Activated CD8-positive, alpha-beta memory T cell treated with anti-CD3 and anti-CD28 coated beads, Interleukin-2, amount 50 U/mL, for 4 hours (primary cell): ENCODE measurements around the gene CCDC197.
A peak's percentile ranks its signal among the peaks of the same experiment; 100 is the strongest.

Experiments
- DNase-seq: peaks from one replicate; pipeline ENCODE4 v3.0.0-alpha.2; 2020

Gene CCDC197

GRCh38 chr14:94027566-94028449 is 30.7 kb downstream of the CCDC197 start:
- DNase-seq, result no peak

GRCh38 chr14:94028450-94028826 is 31.3 kb downstream of the CCDC197 start:
- DNase-seq, result peak; percentile 39

- DNase-seq, result no peak
Measured at GRCh38 chr14:94029265-94029664, 32.2 kb downstream of the CCDC197 start.

GRCh38 chr14:94029671-94030203 is 32.6 kb downstream of the CCDC197 start:
- no peak for DNase-seq

- DNase-seq, result no peak
Measured at GRCh38 chr14:94030571-94030970, 33.5 kb downstream of the CCDC197 start.

- DNase-seq, result no peak
Measured at GRCh38 chr14:94031161-94031882, 34.2 kb downstream of the CCDC197 start.

- DNase-seq, result no peak
Measured at GRCh38 chr14:94031883-94032279, 34.8 kb downstream of the CCDC197 start.

GRCh38 chr14:94034886-94035285 is 37.8 kb downstream of the CCDC197 start:
- no peak for DNase-seq

GRCh38 chr14:94036313-94037167 is 39.4 kb downstream of the CCDC197 start:
- DNase-seq, result peak; percentile 77

- DNase-seq, result no peak
Measured at GRCh38 chr14:94037954-94038353, 40.9 kb downstream of the CCDC197 start.

GRCh38 chr14:94038510-94038909 is 41.4 kb downstream of the CCDC197 start:
- DNase-seq, result no peak

GRCh38 chr14:94038921-94039629 is 42.0 kb downstream of the CCDC197 start:
- no peak for DNase-seq

- DNase-seq, result no peak
Measured at GRCh38 chr14:94040247-94040646, 43.1 kb downstream of the CCDC197 start.

GRCh38 chr14:94040796-94041195 is 43.7 kb downstream of the CCDC197 start:
- DNase-seq, result no peak

- DNase-seq, result no peak
Measured at GRCh38 chr14:94041551-94042346, 44.6 kb downstream of the CCDC197 start.

GRCh38 chr14:94042433-94043091 is 45.5 kb downstream of the CCDC197 start:
- DNase-seq, result no peak

GRCh38 chr14:94043111-94043755 is 46.1 kb downstream of the CCDC197 start:
- DNase-seq, result no peak

- no peak for DNase-seq
Measured at GRCh38 chr14:94043756-94044475, 46.8 kb downstream of the CCDC197 start.

GRCh38 chr14:94044476-94045091 is 47.5 kb downstream of the CCDC197 start:
- no peak for DNase-seq
